Activated CD4-positive, alpha-beta T cell treated with anti-CD3 and anti-CD28 coated beads for 36 hours (primary cell): ENCODE results near the gene TH. TPM values are rescaled to one million over a fixed set of nuclear protein-coding genes. Genes with fewer than 3 reads are reported as not detected.

Experiments
- ATAC-seq: fragments of 200-7000 bp; cut with Tn5 transposase; one replicate; pipeline ENCODE4 v1.10.0; 2021; ENCODE audit warnings: mild to moderate bottlenecking, moderate library complexity
- CTCF ChIA-PET: fragments of 350-600 bp; sonication (Branson Sonifier 250); formaldehyde crosslinking; loops from one replicate; lab custom pipeline; 2021; ENCODE audit warnings: antibody characterized with exemption; lab: Charles Lee
- POLR2A ChIA-PET: fragments of 350-600 bp; sonication (Branson Sonifier 250); formaldehyde crosslinking; loops from one replicate; lab custom pipeline; 2021; ENCODE audit warnings: antibody characterized with exemption, inconsistent platforms; lab: Charles Lee
- DNase-seq: peaks from one replicate; pipeline ENCODE4 v3.0.0-alpha.2; 2020
- H3K27ac Mint-ChIP-seq: one replicate; pipeline ENCODE4 v1.8.0; 2021; ENCODE audit warnings: mixed read lengths
- H3K27me3 Mint-ChIP-seq: one replicate; pipeline ENCODE4 v1.8.0; 2021; ENCODE audit warnings: mixed read lengths
- H3K36me3 Mint-ChIP-seq: one replicate; pipeline ENCODE4 v1.8.0; 2021; ENCODE audit warnings: low read depth, mixed read lengths
- H3K4me1 Mint-ChIP-seq: one replicate; pipeline ENCODE4 v1.8.0; 2021; ENCODE audit warnings: mixed read lengths
- H3K4me3 Mint-ChIP-seq: one replicate; pipeline ENCODE4 v1.8.0; 2021; ENCODE audit warnings: mild to moderate bottlenecking, moderate library complexity, mixed read lengths
- H3K9me3 Mint-ChIP-seq: one replicate; pipeline ENCODE4 v1.8.0; 2021; ENCODE audit warnings: low read depth, mixed read lengths
- intact Hi-C, 2 experiments: fragments of 100-400 bp; cut with DNase I in 1 of 2; cut with micrococcal nuclease in 1 of 2; formaldehyde crosslinking; loops; one replicate each; pipeline versions ENCODE4 v1.14.2 to v1.15.1; 2022 to 2024; cut with DNase I, micrococcal nuclease
- total RNA-seq, 2 experiments: library from RNA; stranded (reverse); gene quantifications; one replicate each; pipeline ENCODE4 v1.2.3, GENCODE V29; 2021

Gene TH
- total RNA-seq, 2 experiments from 2014 or later: not detected

GRCh38 chr11:2142762-2143202, 28.8 kb downstream of the TH start:
- Mint-ChIP-seq H3K9me3 (no peaks in the 10 kb centered on the region), H3K36me3 (no peaks in the 10 kb centered on the region), H3K27me3 (peaks cover 58% of the 10 kb centered on the region), H3K4me1 (peaks cover 31% of the 10 kb centered on the region), H3K4me3 (peak overlapping the region; percentile 55), H3K27ac (no peak overlapping the region)
- intact Hi-C loops: loop anchor here (1.0 to 5.0 kb wide), 4 partner anchors 65 to 570 kb away; partner anchors contain the start of genes DUSP8 (in 1 of the 2) and LSP1 (in 1 of the 2)
- CTCF ChIA-PET: interaction anchor here (0.6 to 1.8 kb wide), 11 partner anchors 9 to 811 kb away, joined by 3 to 11 read pairs (median 4); no protein-coding TSS in a partner anchor
- DNase-seq (peak; percentile 71), ATAC-seq (peak; percentile 96)
- POLR2A ChIA-PET: interaction anchor here (0.6 to 2.5 kb wide), 4 partner anchors 9 to 833 kb away, joined by 3 to 15 read pairs (median 4); no protein-coding TSS in a partner anchor

- DNase-seq (no peak), ATAC-seq (no peak)
- no peaks in the 10 kb centered on the region for H3K36me3 Mint-ChIP-seq
- H3K4me1 Mint-ChIP-seq: peaks cover 35% of the 10 kb centered on the region
- H3K27me3 Mint-ChIP-seq: peaks cover 62% of the 10 kb centered on the region
- no peaks in the 10 kb centered on the region for H3K9me3 Mint-ChIP-seq
- CTCF ChIA-PET: interaction anchor here (0.6 to 1.8 kb wide), 9 partner anchors 10 to 811 kb away, joined by 3 to 8 read pairs (median 4); no protein-coding TSS in a partner anchor
- H3K4me3 Mint-ChIP-seq: no peak overlapping the region
- POLR2A ChIA-PET: interaction anchor here (0.6 to 2.5 kb wide), 3 partner anchors 9 to 277 kb away, joined by 3 to 15 read pairs (median 4); no protein-coding TSS in a partner anchor
- intact Hi-C loops: loop anchor here in 1 of 2 experiments (2.0 to 5.0 kb wide), 2 partner anchors 126 to 570 kb away; partner anchors contain the start of gene DUSP8
- H3K27ac Mint-ChIP-seq: no peak overlapping the region
These were observed 29.3 kb downstream of the TH start for GRCh38 chr11:2142300-2142759.

GRCh38 chr11:2140411-2141400, 30.9 kb downstream of the TH start:
- intact Hi-C loops: loop anchor here in 1 of 2 experiments (5.0 kb wide), 1 partner anchor 568 kb away; the partner anchor contains the start of gene DUSP8
- POLR2A ChIA-PET: interaction anchor here (0.6 to 2.5 kb wide), 2 partner anchors 63 to 559 kb away, joined by 4 to 15 read pairs; partner anchors contain the start of gene KCNQ1OT1
- H3K27ac Mint-ChIP-seq: no peak overlapping the region

GRCh38 chr11:2139621-2140337, 31.8 kb downstream of the TH start:
- no peaks in the 10 kb centered on the region for H3K9me3 Mint-ChIP-seq
- ChIA-PET POLR2A (no interaction called here), CTCF (interaction anchor here (1.3 to 1.7 kb wide), 3 partner anchors 9 to 102 kb away, joined by 3 to 6 read pairs (median 5); no protein-coding TSS in a partner anchor)
- intact Hi-C loops: loop anchor here in 1 of 2 experiments (5.0 kb wide), 1 partner anchor 567 kb away; the partner anchor contains the start of gene DUSP8
- no peak overlapping the region for H3K4me3 Mint-ChIP-seq
- H3K27ac Mint-ChIP-seq: no peak overlapping the region
- DNase-seq: no peak
- peaks cover 34% of the 10 kb centered on the region for H3K4me1 Mint-ChIP-seq
- ATAC-seq: no peak
- no peaks in the 10 kb centered on the region for H3K36me3 Mint-ChIP-seq
- H3K27me3 Mint-ChIP-seq: peaks cover 55% of the 10 kb centered on the region

More at GRCh38 chr11:2140411-2141400, 30.9 kb downstream of the TH start:
- DNase-seq (no peak), ATAC-seq (no peak)
- Mint-ChIP-seq H3K4me1 (peaks cover 36% of the 10 kb centered on the region), H3K9me3 (no peaks in the 10 kb centered on the region), H3K36me3 (no peaks in the 10 kb centered on the region), H3K27me3 (peaks cover 59% of the 10 kb centered on the region), H3K4me3 (no peak overlapping the region)
- CTCF ChIA-PET: interaction anchor here (0.6 to 1.8 kb wide), 12 partner anchors 9 to 801 kb away, joined by 3 to 7 read pairs (median 3); no protein-coding TSS in a partner anchor

- no peak for ATAC-seq
- POLR2A ChIA-PET: no interaction called here
These were observed 32.5 kb downstream of the TH start, which contains the start of gene IGF2 for GRCh38 chr11:2139123-2139521. TSS of gene IGF2 (minus strand) at chr11:2139389. CDS start at chr11:2135523, 3,866 bp downstream.

GRCh38 chr11:2138431-2139122, 33.0 kb downstream of the TH start:
- intact Hi-C loops: no loop called here
- no peak overlapping the region for H3K27ac Mint-ChIP-seq
- CTCF ChIA-PET: interaction anchor here (0.5 to 0.7 kb wide), 2 partner anchors 380 to 1388 kb away, joined by 3 to 5 read pairs; no protein-coding TSS in a partner anchor
- peaks cover 28% of the 10 kb centered on the region for H3K4me1 Mint-ChIP-seq
- DNase-seq (peak; percentile 44), ATAC-seq (no peak)
- POLR2A ChIA-PET: no interaction called here
- H3K9me3 Mint-ChIP-seq: no peaks in the 10 kb centered on the region
- H3K4me3 Mint-ChIP-seq: peak overlapping the region; percentile 49
- no peaks in the 10 kb centered on the region for H3K36me3 Mint-ChIP-seq
- H3K27me3 Mint-ChIP-seq: peaks cover 54% of the 10 kb centered on the region

More at GRCh38 chr11:2139123-2139521, 32.5 kb downstream of the TH start, which contains the start of gene IGF2:
- H3K4me1 Mint-ChIP-seq: peaks cover 30% of the 10 kb centered on the region
- no peaks in the 10 kb centered on the region for H3K9me3 Mint-ChIP-seq
- H3K4me3 Mint-ChIP-seq: peak within 1 kb of the TSS; percentile 49
- peak; percentile 37 for DNase-seq
- H3K27me3 Mint-ChIP-seq: peaks cover 53% of the 10 kb centered on the region
- intact Hi-C loops: no loop called here
- CTCF ChIA-PET: interaction anchor here (0.7 kb wide), 1 partner anchor 381 kb away, joined by 3 read pairs; no protein-coding TSS in a partner anchor
- H3K27ac Mint-ChIP-seq: no peak within 1 kb of the TSS
- no peaks in the 10 kb centered on the region for H3K36me3 Mint-ChIP-seq

- intact Hi-C loops: no loop called here
- Mint-ChIP-seq H3K36me3 (no peaks in the 10 kb centered on the region), H3K9me3 (no peaks in the 10 kb centered on the region), H3K4me1 (peaks cover 23% of the 10 kb centered on the region), H3K27me3 (peaks cover 56% of the 10 kb centered on the region), H3K4me3 (peak overlapping the region; percentile 49), H3K27ac (no peak overlapping the region)
- CTCF ChIA-PET: interaction anchor here (0.5 kb wide), 1 partner anchor 1388 kb away, joined by 5 read pairs; no protein-coding TSS in a partner anchor
- DNase-seq (no peak), ATAC-seq (no peak)
- POLR2A ChIA-PET: no interaction called here
These were observed 33.6 kb downstream of the TH start for GRCh38 chr11:2138068-2138430.

GRCh38 chr11:2137202-2138067, 34.2 kb downstream of the TH start:
- DNase-seq (no peak), ATAC-seq (no peak)
- POLR2A ChIA-PET: no interaction called here
- no peak overlapping the region for H3K4me3 Mint-ChIP-seq
- H3K27me3 Mint-ChIP-seq: peaks cover 54% of the 10 kb centered on the region
- no peak overlapping the region for H3K27ac Mint-ChIP-seq
- intact Hi-C loops: no loop called here
- H3K9me3 Mint-ChIP-seq: no peaks in the 10 kb centered on the region
- H3K36me3 Mint-ChIP-seq: no peaks in the 10 kb centered on the region
- H3K4me1 Mint-ChIP-seq: peaks cover 17% of the 10 kb centered on the region
- CTCF ChIA-PET: interaction anchor here (0.5 to 2.6 kb wide), 2 partner anchors 13 to 1387 kb away, joined by 5 to 15 read pairs; no protein-coding TSS in a partner anchor

GRCh38 chr11:2136952-2137201, 34.7 kb downstream of the TH start:
- intact Hi-C loops: no loop called here
- CTCF ChIA-PET: interaction anchor here (2.6 kb wide), 1 partner anchor 14 kb away, joined by 15 read pairs; no protein-coding TSS in a partner anchor
- Mint-ChIP-seq H3K4me1 (peaks cover 11% of the 10 kb centered on the region), H3K9me3 (no peaks in the 10 kb centered on the region), H3K27ac (no peak overlapping the region), H3K4me3 (no peak overlapping the region), H3K27me3 (peaks cover 52% of the 10 kb centered on the region), H3K36me3 (no peaks in the 10 kb centered on the region)
- POLR2A ChIA-PET: no interaction called here
- ATAC-seq (no peak), DNase-seq (no peak)
